HEK293T (cell line): ENCODE results near the gene CPA2.

Source experiments
- BHLHE40 ChIP-seq: fragments of 450-650 bp; IDR thresholded peaks from 2 replicates; pipeline ENCODE4 v1.6.1; 2016; ENCODE audit warnings: mild to moderate bottlenecking, moderate library complexity, borderline replicate concordance
- CTBP1 ChIP-seq: fragments of 450-650 bp; IDR thresholded peaks from 2 replicates; pipeline ENCODE4 v1.6.1; 2016; ENCODE audit warnings: borderline replicate concordance
- ELF4 ChIP-seq: fragments of 450-650 bp; IDR thresholded peaks from 2 replicates; pipeline ENCODE4 v1.6.1; 2017; ENCODE audit warnings: antibody characterized with exemption
- FOXA1 ChIP-seq: fragments of 450-650 bp; IDR thresholded peaks from 2 replicates; pipeline ENCODE4 v1.6.1; 2016; ENCODE audit warnings: mild to moderate bottlenecking
- FOXK2 ChIP-seq: fragments of 450-650 bp; IDR thresholded peaks from 2 replicates; pipeline ENCODE4 v1.6.1; 2016; ENCODE audit warnings: mild to moderate bottlenecking
- FOXM1 ChIP-seq: fragments of 450-650 bp; IDR thresholded peaks from 2 replicates; pipeline ENCODE4 v1.6.1; 2017; ENCODE audit warnings: mild to moderate bottlenecking, borderline replicate concordance
- HDGF ChIP-seq: fragments of 450-650 bp; IDR thresholded peaks from 2 replicates; pipeline ENCODE4 v1.6.1; 2017; ENCODE audit warnings: antibody characterized with exemption, borderline replicate concordance
- L3MBTL2 ChIP-seq: fragments of 450-650 bp; conservative IDR thresholded peaks from 2 replicates; pipeline ENCODE4 v1.6.1; 2016; ENCODE audit warnings: mild to moderate bottlenecking
- NFRKB ChIP-seq: fragments of 450-650 bp; IDR thresholded peaks from 2 replicates; pipeline ENCODE4 v1.6.1; 2016; ENCODE audit warnings: mild to moderate bottlenecking, moderate library complexity
- PKNOX1 ChIP-seq: fragments of 450-650 bp; IDR thresholded peaks from 2 replicates; pipeline ENCODE4 v1.6.1; 2016
- SP1 ChIP-seq: fragments of 450-650 bp; IDR thresholded peaks from 2 replicates; pipeline ENCODE4 v1.6.1; 2017
- SUZ12 ChIP-seq: fragments of 450-650 bp; IDR thresholded peaks from 2 replicates; pipeline ENCODE4 v1.6.1; 2016; ENCODE audit warnings: mild to moderate bottlenecking
- TARDBP ChIP-seq: fragments of 450-650 bp; IDR thresholded peaks from 2 replicates; pipeline ENCODE4 v1.6.1; 2016
- ZNF384 ChIP-seq: fragments of 450-650 bp; IDR thresholded peaks from 2 replicates; pipeline ENCODE4 v1.6.1; 2016

- no peak for TF ChIP-seq SUZ12
- TF ChIP-seq FOXK2: no peak
- no peak for TF ChIP-seq CTBP1
- no peak for TF ChIP-seq L3MBTL2
- TF ChIP-seq FOXM1: no peak
- TF ChIP-seq PKNOX1: no peak
- no peak for TF ChIP-seq HDGF
- TF ChIP-seq BHLHE40: no peak
- no peak for TF ChIP-seq SP1
- no peak for TF ChIP-seq TARDBP
- no peak for TF ChIP-seq NFRKB
- TF ChIP-seq ELF4: no peak
- no peak for TF ChIP-seq FOXA1
- no peak for TF ChIP-seq ZNF384
Observed at GRCh38 chr7:130303551-130303950, 36.9 kb downstream of the CPA2 start.
